GM21528 (cell line): ENCODE results near the gene SPINT3.

ENCODE experiments used
- ATAC-seq: cut with Tn5 transposase; IDR thresholded peaks from one replicate; pipeline ENCODE4 v1.9.1; 2021; ENCODE audit warnings: mild to moderate bottlenecking, moderate library complexity; ENCODE audit not compliant: unreplicated experiment, low FRiP score

The SPINT3 gene

GRCh38 chr20:45463709-45464108, 51.7 kb downstream of the SPINT3 start:
- no peak for ATAC-seq

- no peak for ATAC-seq
Observed at GRCh38 chr20:45462711-45463509, 52.5 kb downstream of the SPINT3 start.
